Upper lobe of right lung (tissue), 1 donor: ENCODE results near the gene PLXND1. TPM values are rescaled to one million over a fixed set of nuclear protein-coding genes. Genes with fewer than 3 reads are reported as not detected.

Experiments
- ATAC-seq: fragments of 200-7000 bp; cut with Tn5 transposase; one replicate; pipeline ENCODE4 v1.9.1; 2020; ENCODE audit warnings: mild to moderate bottlenecking, moderate library complexity
- DNase-seq: peaks from one replicate; pipeline ENCODE4 v3.0.0-alpha.2; 2020
- H3K27ac ChIP-seq: fragments of 200-600 bp; one replicate; pipeline ENCODE4 v1.8.0; 2022
- H3K27me3 ChIP-seq: fragments of 200-600 bp; one replicate; pipeline ENCODE4 v1.8.0; 2022; ENCODE audit warnings: mild to moderate bottlenecking
- H3K36me3 ChIP-seq: fragments of 200-600 bp; one replicate; pipeline ENCODE4 v1.8.0; 2022
- H3K4me1 ChIP-seq: fragments of 200-600 bp; one replicate; pipeline ENCODE4 v1.8.0; 2022
- H3K4me3 ChIP-seq: fragments of 200-600 bp; one replicate; pipeline ENCODE4 v1.8.0; 2022; ENCODE audit warnings: mild to moderate bottlenecking
- H3K9me3 ChIP-seq: fragments of 200-600 bp; one replicate; pipeline ENCODE4 v1.8.0; 2022
- CTCF ChIP-seq: fragments of 200-600 bp; IDR thresholded peaks from one replicate; pipeline ENCODE4 v1.8.0; 2022; ENCODE audit warnings: antibody characterized with exemption
- intact Hi-C: fragments of 100-400 bp; cut with DNase I; formaldehyde crosslinking; loops from one replicate; pipeline ENCODE4 v1.11.0; 2022
- total RNA-seq: library from RNA; stranded (reverse); fragmentation: NEBNext Ultra II Directional; extraction: Animal tissue kit (Norgen Biotek cat#: 25700); gene quantifications from one replicate; pipeline ENCODE4 v1.2.1, GENCODE V29; 2021
- donor health status: DM: no; HTN: yes; CAD: no; lungs with severe emphysema.

PLXND1 gene
- total RNA-seq, 1 donor from 2014 or later, result 284 TPM

DNA sequence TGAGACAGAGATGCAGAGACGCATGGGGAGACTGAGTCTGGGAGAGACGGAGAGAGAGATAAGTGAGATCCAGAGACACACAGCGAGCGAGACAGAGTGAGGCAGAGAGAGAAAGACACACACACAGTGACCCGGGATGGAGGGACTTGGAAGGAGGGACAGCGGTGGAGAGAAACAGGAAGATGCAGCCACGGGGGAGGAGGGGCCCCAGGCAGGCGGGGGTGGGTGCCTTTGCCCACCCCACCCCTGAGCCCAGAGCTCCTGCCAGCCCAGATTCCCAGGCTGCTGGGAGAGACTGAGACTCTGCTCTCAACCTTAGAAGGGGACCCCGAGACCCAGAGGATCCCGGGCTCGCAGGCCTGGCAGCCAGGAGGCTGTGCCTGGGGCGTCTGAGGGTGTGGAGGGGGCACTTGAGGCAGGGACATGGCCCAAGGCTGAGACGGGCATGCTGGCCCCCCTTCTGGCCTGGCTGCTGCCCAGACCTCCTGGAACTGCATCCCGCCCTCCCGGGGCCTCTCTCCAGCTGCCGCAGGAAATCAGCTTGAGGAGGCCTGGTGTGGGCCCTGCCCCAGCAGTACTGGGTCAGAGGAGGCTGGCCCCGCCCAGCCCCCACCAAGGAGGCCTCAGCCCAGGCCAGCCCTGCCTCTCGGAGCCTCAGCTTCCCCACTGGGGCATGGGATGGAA lies 45.4 kb downstream of the PLXND1 start:
- peak overlapping the region; percentile 81 for H3K27ac ChIP-seq
- intact Hi-C loops, result no loop called here
- H3K9me3 ChIP-seq, result no peaks in the 10 kb centered on the region
- TF ChIP-seq CTCF, result no peak
- no peak overlapping the region for H3K4me3 ChIP-seq
- H3K27me3 ChIP-seq, result no peaks in the 10 kb centered on the region
- H3K4me1 ChIP-seq, result peaks cover 62% of the 10 kb centered on the region
- peak; percentile 82 for DNase-seq
- peak; percentile 73 for ATAC-seq
- H3K36me3 ChIP-seq, result peaks cover 98% of the 10 kb centered on the region

DNA sequence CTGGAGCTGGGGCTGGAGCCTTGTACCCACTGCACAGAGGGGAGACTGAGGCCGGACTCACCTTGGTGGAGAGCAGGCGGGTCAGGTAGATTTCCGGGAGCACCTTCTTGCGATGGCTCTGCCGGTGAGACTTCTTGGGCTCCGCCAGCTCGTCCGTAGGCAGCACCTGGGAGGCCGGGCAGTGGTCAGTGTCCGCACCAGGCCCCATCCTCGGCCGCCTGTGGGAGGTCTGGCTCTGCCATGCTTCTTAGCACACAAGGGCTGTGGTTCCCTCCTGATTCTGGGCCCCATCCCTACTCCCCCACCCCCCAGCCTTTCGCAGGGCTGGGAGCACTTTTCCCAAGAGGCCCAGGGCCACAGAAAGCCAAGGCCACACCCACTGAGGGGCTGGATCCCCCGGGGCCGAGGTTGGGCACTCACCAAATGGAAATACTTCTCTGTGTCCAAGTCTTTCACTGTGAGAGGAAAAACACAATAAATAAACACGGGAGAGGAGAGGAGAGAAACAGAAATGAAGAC lies 46.1 kb downstream of the PLXND1 start:
- H3K9me3 ChIP-seq, result no peaks in the 10 kb centered on the region
- ATAC-seq (no peak), DNase-seq (no peak)
- H3K27me3 ChIP-seq, result no peaks in the 10 kb centered on the region
- TF ChIP-seq CTCF, result no peak
- intact Hi-C loops, result no loop called here
- peaks cover 63% of the 10 kb centered on the region for H3K4me1 ChIP-seq
- H3K27ac ChIP-seq, result peak overlapping the region; percentile 81
- H3K4me3 ChIP-seq, result no peak overlapping the region
- H3K36me3 ChIP-seq, result peaks cover 98% of the 10 kb centered on the region

- H3K27ac ChIP-seq, result no peak overlapping the region
- TF ChIP-seq CTCF, result no peak
- intact Hi-C loops, result no loop called here
- ATAC-seq, result no peak
- H3K36me3 ChIP-seq, result peaks cover 94% of the 10 kb centered on the region
- H3K4me3 ChIP-seq, result no peak overlapping the region
- H3K27me3 ChIP-seq, result no peaks in the 10 kb centered on the region
- no peaks in the 10 kb centered on the region for H3K9me3 ChIP-seq
- DNase-seq, result no peak
- peaks cover 66% of the 10 kb centered on the region for H3K4me1 ChIP-seq
Observed at GRCh38 chr3:129559565-129560079, 46.9 kb downstream of the PLXND1 start.

GRCh38 chr3:129558772-129559564 lies 47.5 kb downstream of the PLXND1 start:
- no peak for ATAC-seq
- H3K9me3 ChIP-seq, result no peaks in the 10 kb centered on the region
- no peak for TF ChIP-seq CTCF
- H3K4me1 ChIP-seq, result peaks cover 67% of the 10 kb centered on the region
- no peak for DNase-seq
- peaks cover 88% of the 10 kb centered on the region for H3K36me3 ChIP-seq
- peak overlapping the region; percentile 55 for H3K27ac ChIP-seq
- no peak overlapping the region for H3K4me3 ChIP-seq
- intact Hi-C loops, result no loop called here
- no peaks in the 10 kb centered on the region for H3K27me3 ChIP-seq

- no peak for TF ChIP-seq CTCF
- ATAC-seq (no peak), DNase-seq (no peak)
- Histone ChIP-seq H3K4me1 (peaks cover 72% of the 10 kb centered on the region), H3K27me3 (no peaks in the 10 kb centered on the region), H3K36me3 (peaks cover 80% of the 10 kb centered on the region), H3K4me3 (no peak overlapping the region), H3K27ac (peak overlapping the region; percentile 55), H3K9me3 (no peaks in the 10 kb centered on the region)
- intact Hi-C loops, result no loop called here
Observed at GRCh38 chr3:129558081-129558771, 48.2 kb downstream of the PLXND1 start.
